Measurements from ENCODE around the gene MOB2. TPM values are rescaled to one million over a fixed set of nuclear protein-coding genes. Genes with fewer than 3 reads are reported as not detected.

The MOB2 gene
- total RNA-seq, 1 donor from 2014 or later: 29.0 TPM

DNA sequence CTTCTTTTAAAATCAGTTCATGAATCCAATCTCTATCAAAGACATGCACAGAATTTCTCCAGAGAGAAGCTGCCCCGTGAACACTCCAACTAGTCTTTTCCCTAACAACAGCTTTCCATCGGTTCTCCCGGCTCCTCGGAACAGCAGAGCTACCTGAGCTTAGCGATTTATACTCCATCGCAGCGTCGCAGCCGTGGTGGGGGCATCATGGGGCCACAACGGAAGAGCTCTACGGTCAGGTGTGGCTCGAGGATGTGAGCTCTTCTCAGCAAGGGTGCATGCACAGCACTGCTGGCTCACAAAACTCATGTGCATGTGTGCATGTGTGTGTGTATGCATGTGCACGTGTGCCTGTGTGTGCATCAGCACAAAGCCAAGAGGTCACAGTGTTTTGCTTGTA lies 11.7 kb upstream of the MOB2 start:
- H3K4me1 Mint-ChIP-seq (ENCODE audit: low read depth, unreplicated experiment): peaks cover 12% of the 10 kb centered on the region

DNA sequence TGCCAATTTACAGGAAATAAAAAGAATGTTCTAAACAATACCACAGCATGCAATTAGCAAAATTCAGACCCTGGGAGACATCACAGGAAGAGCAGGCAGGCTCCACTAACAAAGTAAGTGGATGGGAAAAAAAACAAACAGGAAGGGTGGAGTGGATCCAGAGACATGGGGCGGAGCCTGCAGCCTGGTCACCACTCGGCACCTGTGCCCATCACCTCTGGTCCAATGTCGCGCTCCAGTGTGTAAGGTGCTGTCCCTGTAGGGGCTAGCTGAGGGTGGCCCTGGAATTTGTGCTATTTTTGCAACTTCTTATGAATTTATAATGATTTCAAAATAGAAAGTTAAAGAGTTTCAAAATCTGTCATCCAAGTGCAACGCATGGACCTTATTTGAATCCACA lies 11.0 kb upstream of the MOB2 start:
- peaks cover 11% of the 10 kb centered on the region for H3K9me3 Mint-ChIP-seq (ENCODE audit: unreplicated experiment)
- peaks cover 8% of the 10 kb centered on the region for H3K27me3 Mint-ChIP-seq (ENCODE audit: unreplicated experiment)
- no peak overlapping the region for H3K27ac Mint-ChIP-seq (ENCODE audit: unreplicated experiment)
- no peak for DNase-seq
- peaks cover 10% of the 10 kb centered on the region for H3K4me1 Mint-ChIP-seq (ENCODE audit: low read depth, unreplicated experiment)
- TF ChIP-seq, protein P1, sequence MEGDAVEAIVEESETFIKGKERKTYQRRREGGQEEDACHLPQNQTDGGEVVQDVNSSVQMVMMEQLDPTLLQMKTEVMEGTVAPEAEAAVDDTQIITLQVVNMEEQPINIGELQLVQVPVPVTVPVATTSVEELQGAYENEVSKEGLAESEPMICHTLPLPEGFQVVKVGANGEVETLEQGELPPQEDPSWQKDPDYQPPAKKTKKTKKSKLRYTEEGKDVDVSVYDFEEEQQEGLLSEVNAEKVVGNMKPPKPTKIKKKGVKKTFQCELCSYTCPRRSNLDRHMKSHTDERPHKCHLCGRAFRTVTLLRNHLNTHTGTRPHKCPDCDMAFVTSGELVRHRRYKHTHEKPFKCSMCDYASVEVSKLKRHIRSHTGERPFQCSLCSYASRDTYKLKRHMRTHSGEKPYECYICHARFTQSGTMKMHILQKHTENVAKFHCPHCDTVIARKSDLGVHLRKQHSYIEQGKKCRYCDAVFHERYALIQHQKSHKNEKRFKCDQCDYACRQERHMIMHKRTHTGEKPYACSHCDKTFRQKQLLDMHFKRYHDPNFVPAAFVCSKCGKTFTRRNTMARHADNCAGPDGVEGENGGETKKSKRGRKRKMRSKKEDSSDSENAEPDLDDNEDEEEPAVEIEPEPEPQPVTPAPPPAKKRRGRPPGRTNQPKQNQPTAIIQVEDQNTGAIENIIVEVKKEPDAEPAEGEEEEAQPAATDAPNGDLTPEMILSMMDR (IDR thresholded peaks at IDR 0.05; ENCODE audit: partially characterized antibody, unreplicated experiment): no peak
- no peak overlapping the region for H3K4me3 Mint-ChIP-seq (ENCODE audit: unreplicated experiment)
- peaks cover 24% of the 10 kb centered on the region for H3K36me3 Mint-ChIP-seq (ENCODE audit: unreplicated experiment)

More for the DNA sequence above, 11.7 kb upstream of the MOB2 start:
- TF ChIP-seq, protein P1 (IDR thresholded peaks at IDR 0.05; ENCODE audit: partially characterized antibody, unreplicated experiment): no peak
- peaks cover 11% of the 10 kb centered on the region for H3K27me3 Mint-ChIP-seq (ENCODE audit: unreplicated experiment)
- peaks cover 11% of the 10 kb centered on the region for H3K9me3 Mint-ChIP-seq (ENCODE audit: unreplicated experiment)
- H3K27ac Mint-ChIP-seq (ENCODE audit: unreplicated experiment): no peak overlapping the region
- peaks cover 24% of the 10 kb centered on the region for H3K36me3 Mint-ChIP-seq (ENCODE audit: unreplicated experiment)
- DNase-seq: no peak
- H3K4me3 Mint-ChIP-seq (ENCODE audit: unreplicated experiment): no peak overlapping the region

DNA sequence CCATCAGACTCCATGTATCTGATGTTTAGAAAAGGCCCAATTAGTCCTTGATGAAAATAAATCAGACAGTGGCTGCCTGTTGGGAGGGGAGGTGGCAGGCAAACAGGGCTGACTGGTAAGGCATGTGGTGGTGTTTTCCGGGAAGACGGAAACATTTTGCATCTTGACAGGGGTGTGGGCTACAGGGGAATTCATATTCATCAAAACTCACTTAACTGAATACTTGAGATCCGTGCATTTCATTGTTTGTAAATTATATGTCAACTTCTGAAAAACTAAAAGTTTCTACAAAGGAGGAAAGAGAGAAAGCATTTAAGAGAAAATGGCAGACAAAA lies 10.1 kb upstream of the MOB2 start:
- H3K27ac Mint-ChIP-seq (ENCODE audit: unreplicated experiment): no peak overlapping the region
- H3K9me3 Mint-ChIP-seq (ENCODE audit: unreplicated experiment): peaks cover 11% of the 10 kb centered on the region
- peaks cover 4% of the 10 kb centered on the region for H3K27me3 Mint-ChIP-seq (ENCODE audit: unreplicated experiment)
- TF ChIP-seq, protein P1 (IDR thresholded peaks at IDR 0.05; ENCODE audit: partially characterized antibody, unreplicated experiment): no peak
- H3K4me1 Mint-ChIP-seq (ENCODE audit: low read depth, unreplicated experiment): peaks cover 5% of the 10 kb centered on the region
- no peak for DNase-seq
- no peak overlapping the region for H3K4me3 Mint-ChIP-seq (ENCODE audit: unreplicated experiment)
- peaks cover 24% of the 10 kb centered on the region for H3K36me3 Mint-ChIP-seq (ENCODE audit: unreplicated experiment)

DNA sequence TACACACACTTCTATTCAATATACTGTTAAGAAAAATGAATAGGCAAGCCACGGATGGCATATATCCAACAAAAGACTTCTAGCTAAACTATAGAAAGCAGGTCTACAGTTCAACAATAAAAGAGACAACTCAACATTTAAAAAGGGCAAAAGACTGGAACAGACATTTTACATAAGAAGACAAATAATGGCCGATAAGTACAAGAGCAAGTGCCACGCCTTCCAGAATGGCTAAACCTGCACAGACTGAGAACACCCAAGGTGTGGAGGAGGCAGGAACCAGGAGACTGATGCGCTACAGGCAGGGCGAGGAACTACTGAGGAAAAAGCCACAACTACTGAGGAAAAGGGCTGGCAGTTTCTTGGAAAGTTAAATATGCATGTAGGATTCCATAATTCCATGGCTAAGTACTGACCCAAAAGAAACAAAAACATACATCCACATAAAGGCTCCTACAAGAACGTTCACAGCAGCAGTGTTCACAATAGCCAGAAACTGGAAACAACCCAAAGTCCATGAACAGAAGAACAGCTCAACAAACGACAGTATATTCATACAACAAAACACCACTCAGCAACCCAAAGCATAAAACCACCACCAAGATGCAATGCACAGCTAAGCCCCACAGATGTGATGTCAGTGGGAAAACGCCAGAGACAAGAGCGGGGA lies 9.6 kb upstream of the MOB2 start:
- Mint-ChIP-seq H3K4me3 (ENCODE audit: unreplicated experiment) (no peak overlapping the region), H3K9me3 (ENCODE audit: unreplicated experiment) (peaks cover 10% of the 10 kb centered on the region), H3K36me3 (ENCODE audit: unreplicated experiment) (peaks cover 24% of the 10 kb centered on the region), H3K27ac (ENCODE audit: unreplicated experiment) (no peak overlapping the region), H3K27me3 (ENCODE audit: unreplicated experiment) (peaks cover 4% of the 10 kb centered on the region), H3K4me1 (ENCODE audit: low read depth, unreplicated experiment) (peaks cover 2% of the 10 kb centered on the region)
- no peak for DNase-seq
- TF ChIP-seq, protein P1 (IDR thresholded peaks at IDR 0.05; ENCODE audit: partially characterized antibody, unreplicated experiment): no peak

DNA sequence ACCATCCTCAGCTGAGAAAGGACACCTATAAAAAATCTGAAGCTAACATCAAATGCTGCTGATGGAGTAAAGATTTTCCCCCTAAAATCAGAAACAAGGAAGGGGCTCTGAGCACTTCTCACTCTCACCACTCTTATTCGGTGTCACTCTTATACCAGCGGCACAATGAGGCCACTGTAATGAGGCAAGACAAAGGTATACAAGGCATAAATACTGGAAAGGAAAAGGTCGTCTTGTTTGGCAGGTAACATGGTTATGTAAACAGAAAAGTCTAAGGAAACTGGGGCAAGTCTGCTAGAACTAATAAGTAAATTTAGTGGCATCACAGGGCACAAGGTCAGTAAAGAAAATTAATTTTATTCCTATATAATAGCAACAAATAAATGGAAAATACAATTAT lies 8.1 kb upstream of the MOB2 start:
- H3K9me3 Mint-ChIP-seq (ENCODE audit: unreplicated experiment): peaks cover 4% of the 10 kb centered on the region
- no peaks in the 10 kb centered on the region for H3K4me1 Mint-ChIP-seq (ENCODE audit: low read depth, unreplicated experiment)
- H3K4me3 Mint-ChIP-seq (ENCODE audit: unreplicated experiment): no peak overlapping the region
- TF ChIP-seq, protein P1 (IDR thresholded peaks at IDR 0.05; ENCODE audit: partially characterized antibody, unreplicated experiment): no peak
- H3K27me3 Mint-ChIP-seq (ENCODE audit: unreplicated experiment): no peaks in the 10 kb centered on the region
- DNase-seq: no peak
- no peak overlapping the region for H3K27ac Mint-ChIP-seq (ENCODE audit: unreplicated experiment)
- H3K36me3 Mint-ChIP-seq (ENCODE audit: unreplicated experiment): peaks cover 24% of the 10 kb centered on the region

Measured in glutamatergic neuron (in vitro differentiated cells).